Thyroid gland (tissue), 4 donors: ENCODE measurements around the gene RALGAPA1. TPM values are rescaled to one million over a fixed set of nuclear protein-coding genes. Genes with fewer than 3 reads are reported as not detected.

Experiments
- DNase-seq, 2 donors: peaks; one replicate each; pipeline ENCODE4 v3.0.0-alpha.2; 2019
- H3K27ac ChIP-seq, 3 donors: fragments of 200-600 bp; sonication (generic); 1 replicate in 2 of 3; 2 replicates in 1 of 3; pipeline ENCODE4 v1.5.1; 2016 to 2019; ENCODE audit warnings: mild to moderate bottlenecking in 1 of 3, moderate library complexity in 1 of 3
- H3K27me3 ChIP-seq: fragments of 200-600 bp; sonication (generic); one replicate; pipeline ENCODE4 v1.5.1; 2019
- H3K36me3 ChIP-seq, 2 donors: fragments of 200-600 bp; sonication (generic); one replicate each; pipeline ENCODE4 v1.5.1; 2016 to 2019
- H3K4me1 ChIP-seq, 2 donors: fragments of 200-600 bp; sonication (generic); one replicate each; pipeline ENCODE4 v1.5.1; 2017 to 2019
- H3K4me3 ChIP-seq, 3 donors: fragments of 200-600 bp; sonication (generic); replicated peaks in 1 of 3; 1 replicate in 2 of 3; 2 replicates in 1 of 3; pipeline ENCODE4 v1.5.1; 2016; ENCODE audit warnings: mild to moderate bottlenecking in 1 of 3
- H3K9me3 ChIP-seq: fragments of 200-600 bp; sonication (generic); one replicate; pipeline ENCODE4 v1.5.1; 2017
- POLR2A ChIP-seq, 2 donors: fragments of 450-650 bp; IDR thresholded peaks; one replicate each; pipeline ENCODE4 v1.6.1; 2017; ENCODE audit warnings: antibody characterized with exemption in 2 of 2, mild to moderate bottlenecking in 2 of 2, moderate library complexity in 1 of 2
- WGBS, 2 donors: methylation state at CpG; one replicate each; pipeline ENCODE4 v1.1.5; 2017; 5-methylcytosine and 5-hydroxymethylcytosine counted together
- intact Hi-C: fragments of 100-400 bp; cut with DNase I; formaldehyde crosslinking; loops from one replicate; pipeline ENCODE4 v1.15.1; 2023
- total RNA-seq, 4 donors: library from RNA; depleted of rRNA; stranded (reverse); fragments of >200 nt; gene quantifications; one replicate each; pipeline ENCODE4 v1.2.3, GENCODE V29; 2016
- TF ChIP-seq, protein P1 (sequence below), 6 experiments: fragments of 200-600 bp in 3 of 6; fragments of 450-650 bp in 3 of 6; sonication (generic) in 3 of 6; IDR thresholded peaks; one replicate each; pipeline ENCODE4 v1.5.1; 2016 to 2019; ENCODE audit warnings: antibody characterized with exemption in 6 of 6, mild to moderate bottlenecking in 2 of 6, inconsistent platforms in 1 of 6, moderate library complexity in 1 of 6

Gene RALGAPA1
- total RNA-seq, 4 donors from 2014 or later, result 95.6 to 137 (median 111) TPM

DNA sequence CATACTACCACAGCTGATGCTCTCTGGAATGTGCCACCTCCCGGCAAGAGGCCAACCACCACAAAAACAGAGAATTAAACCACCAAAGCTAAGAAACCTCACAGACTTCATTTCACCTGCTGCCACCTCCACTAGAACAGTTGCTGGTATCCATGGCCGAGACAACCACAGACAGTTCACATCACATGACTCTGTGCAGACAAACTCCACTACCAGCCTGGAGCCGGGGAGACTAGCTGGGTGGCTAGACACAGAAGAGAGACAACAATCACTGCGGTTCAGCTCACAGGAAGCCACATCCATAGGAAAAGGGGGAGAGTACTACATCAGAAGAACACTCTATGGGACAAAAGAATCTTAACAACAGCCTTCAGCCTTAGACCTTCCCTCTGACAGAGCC is 78.2 kb downstream of the RALGAPA1 start:
- no peak for TF ChIP-seq POLR2A (IDR thresholded peaks at IDR 0.05)
- TF ChIP-seq, protein P1, sequence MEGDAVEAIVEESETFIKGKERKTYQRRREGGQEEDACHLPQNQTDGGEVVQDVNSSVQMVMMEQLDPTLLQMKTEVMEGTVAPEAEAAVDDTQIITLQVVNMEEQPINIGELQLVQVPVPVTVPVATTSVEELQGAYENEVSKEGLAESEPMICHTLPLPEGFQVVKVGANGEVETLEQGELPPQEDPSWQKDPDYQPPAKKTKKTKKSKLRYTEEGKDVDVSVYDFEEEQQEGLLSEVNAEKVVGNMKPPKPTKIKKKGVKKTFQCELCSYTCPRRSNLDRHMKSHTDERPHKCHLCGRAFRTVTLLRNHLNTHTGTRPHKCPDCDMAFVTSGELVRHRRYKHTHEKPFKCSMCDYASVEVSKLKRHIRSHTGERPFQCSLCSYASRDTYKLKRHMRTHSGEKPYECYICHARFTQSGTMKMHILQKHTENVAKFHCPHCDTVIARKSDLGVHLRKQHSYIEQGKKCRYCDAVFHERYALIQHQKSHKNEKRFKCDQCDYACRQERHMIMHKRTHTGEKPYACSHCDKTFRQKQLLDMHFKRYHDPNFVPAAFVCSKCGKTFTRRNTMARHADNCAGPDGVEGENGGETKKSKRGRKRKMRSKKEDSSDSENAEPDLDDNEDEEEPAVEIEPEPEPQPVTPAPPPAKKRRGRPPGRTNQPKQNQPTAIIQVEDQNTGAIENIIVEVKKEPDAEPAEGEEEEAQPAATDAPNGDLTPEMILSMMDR (IDR thresholded peaks at IDR 0.05), result no peak
- intact Hi-C loops, result no loop called here
- Histone ChIP-seq H3K27me3 (no peaks in the 10 kb centered on the region), H3K36me3 (peaks cover 0 to 4% of the 10 kb centered on the region in 2 donors), H3K4me3 (no peak overlapping the region), H3K9me3 (no peaks in the 10 kb centered on the region), H3K27ac (no peak overlapping the region), H3K4me1 (no peaks in the 10 kb centered on the region)
- DNase-seq, result no peak
- WGBS, 2 donors, result 92 to 100% methylated on average over 4 of the region's 4 CpGs

DNA sequence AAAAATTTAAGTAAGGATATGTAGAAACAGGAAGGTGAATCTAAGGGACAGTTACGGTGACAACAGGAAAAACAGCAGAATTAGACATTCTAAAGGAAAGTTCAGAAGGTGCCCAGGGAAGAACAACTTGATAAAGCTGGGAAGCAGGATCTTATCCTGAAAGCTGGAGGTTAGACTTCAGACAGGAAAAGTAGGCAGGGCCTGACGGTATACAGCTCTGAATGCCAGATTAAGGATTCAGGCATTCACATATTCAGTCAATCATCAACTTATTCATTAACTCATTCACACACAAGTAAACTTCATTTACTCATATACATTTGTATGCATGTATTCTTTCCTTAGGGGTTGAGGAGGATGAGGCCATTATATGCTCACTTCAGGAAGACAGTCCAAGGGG is 81.3 kb downstream of the RALGAPA1 start:
- no peak overlapping the region for H3K4me3 ChIP-seq
- H3K27me3 ChIP-seq, result no peaks in the 10 kb centered on the region
- TF ChIP-seq POLR2A (IDR thresholded peaks at IDR 0.05), result no peak
- TF ChIP-seq, protein P1 (IDR thresholded peaks at IDR 0.05), result no peak
- no peak overlapping the region for H3K27ac ChIP-seq
- WGBS, 2 donors, result 92% methylated on average over 2 of the region's 2 CpGs
- no peaks in the 10 kb centered on the region for H3K4me1 ChIP-seq
- H3K36me3 ChIP-seq, result peaks cover 0 to 4% of the 10 kb centered on the region in 2 donors
- DNase-seq, result no peak
- intact Hi-C loops, result no loop called here
- no peaks in the 10 kb centered on the region for H3K9me3 ChIP-seq

DNA sequence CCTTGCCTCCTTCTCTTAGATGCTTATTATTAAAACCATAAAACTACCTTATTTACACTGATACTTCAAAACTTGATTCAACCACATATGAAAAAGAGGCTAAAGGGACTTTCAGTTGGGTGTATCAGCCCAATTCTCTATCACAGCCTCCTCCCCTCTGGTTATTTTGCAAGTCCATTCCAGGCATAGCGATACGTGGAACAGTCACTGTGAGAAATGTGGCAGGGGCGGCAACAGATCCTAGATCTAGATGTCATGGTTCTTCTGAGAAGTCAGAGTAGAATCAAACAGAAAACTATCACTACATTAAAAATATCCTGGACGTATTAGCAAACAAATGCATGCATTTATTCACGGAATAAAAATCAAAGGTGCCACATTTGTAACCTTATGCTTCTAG is 83.2 kb downstream of the RALGAPA1 start:
- no peak overlapping the region for H3K4me3 ChIP-seq
- no peak overlapping the region for H3K27ac ChIP-seq
- no peaks in the 10 kb centered on the region for H3K4me1 ChIP-seq
- H3K27me3 ChIP-seq, result no peaks in the 10 kb centered on the region
- WGBS, 2 donors, result 97 to 98% methylated on average over 5 of the region's 5 CpGs
- no peak for DNase-seq
- no peak for TF ChIP-seq POLR2A (IDR thresholded peaks at IDR 0.05)
- TF ChIP-seq, protein P1 (IDR thresholded peaks at IDR 0.05), result no peak
- peaks cover 1 to 4% of the 10 kb centered on the region in 2 donors for H3K36me3 ChIP-seq
- H3K9me3 ChIP-seq, result no peaks in the 10 kb centered on the region
- intact Hi-C loops, result no loop called here

DNA sequence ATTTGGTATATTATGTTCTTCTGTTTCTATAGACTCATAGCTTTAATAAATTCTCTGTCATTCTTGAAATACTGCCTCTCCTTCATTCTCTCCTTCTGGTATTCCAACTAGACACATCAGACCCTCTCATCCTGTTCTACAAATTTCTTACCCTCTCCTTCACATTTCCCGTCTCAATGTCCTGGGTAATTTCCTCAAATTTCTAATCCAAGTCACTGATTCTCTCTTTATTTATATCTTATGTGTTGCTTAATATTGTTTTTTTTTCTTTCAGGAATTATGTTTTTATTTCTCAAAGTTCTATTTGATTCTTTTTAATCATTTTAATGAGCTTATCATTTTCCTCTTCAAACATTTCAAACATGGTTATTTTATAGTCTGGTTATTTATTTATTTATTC is 94.0 kb downstream of the RALGAPA1 start:
- WGBS, 2 donors, result 98 to 100% methylated on average over 1 of the region's 1 CpG
- H3K4me1 ChIP-seq, result no peaks in the 10 kb centered on the region
- H3K4me3 ChIP-seq, result no peak overlapping the region
- no peaks in the 10 kb centered on the region for H3K9me3 ChIP-seq
- TF ChIP-seq, protein P1 (IDR thresholded peaks at IDR 0.05), result no peak
- no peak for TF ChIP-seq POLR2A (IDR thresholded peaks at IDR 0.05)
- no peak for DNase-seq
- H3K27me3 ChIP-seq, result no peaks in the 10 kb centered on the region
- peaks cover 0 to 9% of the 10 kb centered on the region in 2 donors for H3K36me3 ChIP-seq
- H3K27ac ChIP-seq, result no peak overlapping the region
- intact Hi-C loops, result no loop called here

DNA sequence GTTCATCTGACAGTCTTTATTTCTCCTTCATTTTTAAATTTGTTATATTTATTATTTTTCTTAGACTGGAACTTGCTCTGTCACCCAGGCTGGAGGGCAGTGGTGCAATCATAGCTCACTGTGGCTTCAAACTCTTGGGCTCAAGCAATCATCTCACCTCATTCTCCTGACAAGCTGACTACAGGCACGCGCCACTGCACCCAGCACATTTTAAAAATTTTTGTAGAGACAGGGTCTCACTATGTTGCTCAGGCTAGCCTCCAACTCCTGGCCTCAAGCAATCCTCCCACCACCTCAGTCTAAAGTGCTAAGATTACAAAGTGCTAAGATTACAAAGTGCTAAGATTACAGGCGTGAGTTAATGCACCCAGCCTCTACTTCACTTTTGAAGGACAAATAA is 96.6 kb downstream of the RALGAPA1 start:
- TF ChIP-seq, protein P1 (IDR thresholded peaks at IDR 0.05), result no peak
- TF ChIP-seq POLR2A (IDR thresholded peaks at IDR 0.05), result no peak
- Histone ChIP-seq H3K9me3 (no peaks in the 10 kb centered on the region), H3K36me3 (peaks cover 0 to 9% of the 10 kb centered on the region in 2 donors), H3K27me3 (no peaks in the 10 kb centered on the region), H3K4me1 (no peaks in the 10 kb centered on the region), H3K4me3 (no peak overlapping the region), H3K27ac (no peak overlapping the region)
- intact Hi-C loops, result no loop called here
- no peak for DNase-seq
- 89 to 95% methylated on average over 3 of the region's 3 CpGs for WGBS, 2 donors
